Endothelial cell of umbilical vein (primary cell): ENCODE measurements around the gene MT1E. TPM values are rescaled to one million over a fixed set of nuclear protein-coding genes. Genes with fewer than 3 reads are reported as not detected.

Source experiments
- BruUV-seq: library from RNA; stranded (reverse); fragments of 400-500 nt; replicated peaks from 2 replicates; lab custom pipeline; 2021; lab: Mats Ljungman, UMichigan
- CTCF ChIA-PET: fragments of 300-600, 350-600 bp; sonication (Branson Sonifier 250); formaldehyde crosslinking; loops from one replicate; lab custom pipeline; 2021; ENCODE audit warnings: antibody characterized with exemption, inconsistent platforms; lab: Charles Lee
- POLR2A ChIA-PET: fragments of 300-600, 350-600 bp; sonication (Branson Sonifier 250); formaldehyde crosslinking; loops from one replicate; lab custom pipeline; 2021; ENCODE audit warnings: antibody characterized with exemption, inconsistent platforms; lab: Charles Lee
- DNase-seq: peaks from one replicate; pipeline ENCODE4 v3.0.0-alpha.2; 2011; ENCODE audit warnings: low read depth, low spot score
- FAIRE-seq: peaks from 2 replicates; lab custom pipeline; 2011; peaks lifted over from hg19 to GRCh38; lab: Jason Lieb, UNC
- H2AFZ ChIP-seq: 2 replicates; pipeline ENCODE4 v1.6.0; 2012; ENCODE audit warnings: low read depth, low read length, control low read depth, inconsistent platforms
- H3K27ac ChIP-seq: 2 replicates; pipeline ENCODE4 v1.5.1; 2011; ENCODE audit warnings: low read depth, mild to moderate bottlenecking, control low read depth, low read length, moderate library complexity; ENCODE audit not compliant: insufficient read depth
- H3K27me3 ChIP-seq, 2 experiments: 2 replicates each; pipeline versions ENCODE4 v1.6.0 to v1.6.1; 2011; ENCODE audit warnings: low read length in 2 of 2, mixed read lengths in 1 of 2; ENCODE audit not compliant: control insufficient read depth in 2 of 2, insufficient read depth in 2 of 2
- H3K36me3 ChIP-seq, 2 experiments: 2 replicates in 1 of 2; 3 replicates in 1 of 2; pipeline ENCODE4 v1.5.1; 2011; ENCODE audit warnings: low read length in 2 of 2, mild to moderate bottlenecking in 1 of 2, moderate library complexity in 1 of 2; ENCODE audit not compliant: control insufficient read depth in 2 of 2, insufficient read depth in 2 of 2; ENCODE audit errors: extremely low read depth in 1 of 2
- H3K4me1 ChIP-seq: 3 replicates; pipeline ENCODE4 v1.5.1; 2011; ENCODE audit warnings: mild to moderate bottlenecking, low read length; ENCODE audit not compliant: control insufficient read depth, insufficient read depth; ENCODE audit errors: extremely low read depth
- H3K4me2 ChIP-seq: 2 replicates; pipeline ENCODE4 v1.6.1; 2011; ENCODE audit warnings: low read length, control low read depth, mixed read lengths; ENCODE audit not compliant: insufficient read depth
- H3K4me3 ChIP-seq, 3 experiments: fragments of 200-600 bp in 1 of 3; sonication (generic), shearing (Covaris generic) in 1 of 3; replicated peaks in 1 of 3; 2 replicates each; pipeline ENCODE4 v1.5.1; 2011 to 2016; ENCODE audit warnings: control low read depth in 3 of 3, low read length in 3 of 3, mild to moderate bottlenecking in 2 of 3, inconsistent platforms in 1 of 3, low read depth in 1 of 3, moderate library complexity in 1 of 3; ENCODE audit not compliant: insufficient read depth in 1 of 3
- H3K79me2 ChIP-seq: 2 replicates; pipeline ENCODE4 v1.6.0; 2012; ENCODE audit warnings: low read length, inconsistent platforms; ENCODE audit not compliant: control insufficient read depth, insufficient read depth
- H3K9ac ChIP-seq: replicated peaks from 2 replicates; pipeline ENCODE3; 2011; ENCODE audit warnings: low read length, control low read depth; ENCODE audit not compliant: insufficient read depth; ENCODE audit errors: extremely low read depth
- H3K9me1 ChIP-seq: replicated peaks from 3 replicates; pipeline ENCODE4 v1.6.0; 2011; ENCODE audit warnings: mild to moderate bottlenecking, low read length; ENCODE audit not compliant: control insufficient read depth, insufficient read depth; ENCODE audit errors: extremely low read depth
- H3K9me3 ChIP-seq: replicated peaks from 2 replicates; pipeline ENCODE4 v1.5.1; 2012; ENCODE audit warnings: low read length, inconsistent platforms; ENCODE audit not compliant: control insufficient read depth, insufficient read depth
- H4K20me1 ChIP-seq: replicated peaks from 2 replicates; pipeline ENCODE3; 2011; ENCODE audit warnings: mild to moderate bottlenecking, low read length; ENCODE audit not compliant: control insufficient read depth, insufficient read depth; ENCODE audit errors: extremely low read depth
- EZH2 ChIP-seq: IDR thresholded peaks from 2 replicates; pipeline ENCODE4 v1.6.1; 2012; ENCODE audit warnings: borderline replicate concordance, low read depth, mild to moderate bottlenecking, moderate library complexity, low read length, inconsistent platforms; ENCODE audit not compliant: severe bottlenecking
- MYC ChIP-seq: IDR thresholded peaks from one replicate; pipeline ENCODE4 v1.6.1; 2011; ENCODE audit warnings: mild to moderate bottlenecking, low read depth, low read length
- POLR2A ChIP-seq: IDR thresholded peaks from 2 replicates; pipeline ENCODE4 v1.6.1; 2012; ENCODE audit warnings: low read depth, mild to moderate bottlenecking, control low read depth, low read length
- POLR2AphosphoS5 ChIP-seq: IDR thresholded peaks from 2 replicates; pipeline ENCODE4 v1.6.1; 2012; ENCODE audit warnings: low read depth, mild to moderate bottlenecking, control low read depth, low read length, moderate library complexity; ENCODE audit not compliant: insufficient read depth
- dilution Hi-C: fragments of 300-500 bp; cut with MboI; formaldehyde crosslinking; loops from one replicate; pipeline ENCODE4 v1.15.0; 2019; ENCODE audit warnings: low sequenced_read_pairs; ENCODE audit not compliant: extremely low pct_ligation_motif_present
- intact Hi-C: fragments of 100-400 bp; cut with micrococcal nuclease; formaldehyde crosslinking; loops from one replicate; pipeline ENCODE4 v1.10.0; 2022
- polyA plus RNA-seq, 4 experiments: library from polyadenylated mRNA; depleted of rRNA in 3 of 4; stranded (reverse) in 3 of 4; unstranded in 1 of 4; fragments of >200 nt; gene quantifications; 2 replicates each; pipeline versions ENCODE4 v1.2.1 to v1.2.3, GENCODE V29; 2011 to 2012; ENCODE audit warnings: missing spikeins in 1 of 4
- total RNA-seq: library from RNA; stranded (reverse); gene quantifications from 2 replicates; pipeline ENCODE4 v1.2.3, GENCODE V29; 2021
- TF ChIP-seq, protein P1 (sequence below), 2 donors: IDR thresholded peaks; 1 replicate in 1 of 2; 2 replicates in 1 of 2; pipeline ENCODE4 v1.5.1; 2011; ENCODE audit warnings: low read length in 2 of 2, mild to moderate bottlenecking in 2 of 2, moderate library complexity in 2 of 2, control low read depth in 1 of 2, inconsistent platforms in 1 of 2, low read depth in 1 of 2; ENCODE audit not compliant: insufficient read depth in 1 of 2; ENCODE audit errors: extremely low read depth in 1 of 2

The MT1E gene
- total and polyA plus RNA-seq, 2 donors (not counting 3 experiments of a cell fraction or from before 2014, with no cell fraction given): 208 to 346 TPM

DNA sequence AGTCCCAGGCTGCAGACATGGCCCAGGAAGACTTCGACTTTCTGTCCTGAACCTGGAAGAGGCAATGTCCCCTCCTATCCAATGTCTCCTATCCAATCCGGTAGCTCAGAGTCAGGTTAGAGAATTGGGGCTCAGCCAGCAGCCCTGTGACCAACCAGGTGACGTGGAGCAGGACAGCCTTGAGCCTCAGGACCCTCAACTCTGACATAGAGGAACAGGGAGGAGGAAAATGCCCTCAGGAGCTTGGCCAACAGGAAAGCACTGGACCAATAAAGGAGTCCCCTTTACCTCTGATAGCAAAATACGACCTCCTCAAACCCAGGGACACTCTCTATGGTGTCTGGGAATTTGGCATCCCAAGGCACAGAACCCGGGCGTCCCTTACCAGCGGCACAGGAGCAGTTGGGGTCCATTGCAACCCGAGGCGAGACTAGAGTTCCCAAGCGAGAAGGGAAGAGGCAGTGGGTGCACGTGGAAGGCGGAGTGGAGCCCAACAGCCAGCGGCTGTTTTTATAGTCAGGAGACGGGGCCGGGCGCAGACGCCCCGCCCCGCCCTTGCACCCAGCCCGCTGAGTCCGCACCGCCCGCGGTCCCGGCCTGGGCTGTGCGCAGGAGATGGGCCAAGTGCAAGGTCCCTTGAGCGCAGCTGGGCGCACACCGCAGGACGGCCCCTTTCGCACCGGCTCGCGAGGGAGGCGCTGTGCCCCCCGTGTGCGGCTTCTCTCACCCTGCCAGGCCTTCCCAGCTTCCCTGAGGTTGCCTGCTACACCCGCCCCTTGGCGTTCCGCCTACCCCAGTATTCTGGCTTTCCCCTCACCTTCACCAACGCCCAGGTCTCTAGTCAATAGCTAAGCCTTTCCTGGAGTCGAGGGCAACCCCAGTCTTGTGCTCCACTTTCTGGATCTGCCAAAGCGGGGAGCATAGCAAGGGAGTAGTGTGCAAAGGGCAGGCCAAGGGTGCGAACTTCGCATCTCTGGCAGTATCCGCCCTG, 42.3 kb downstream of the MT1E start, which contains the start of gene MT1G:
Gene MT1G, minus strand, starts transcription at position 485 of the 991 bp plus-strand sequence. Its CDS starts 72 bp downstream, at position 413.
- Histone ChIP-seq H3K9me3 (no peaks in the 10 kb centered on the region), H3K4me2 (no peak within 1 kb of the TSS), H3K9me1 (no peaks in the 10 kb centered on the region), H3K79me2 (no peaks in the 10 kb centered on the region), H3K4me1 (peaks cover 2% of the 10 kb centered on the region), H3K27me3 (peaks cover 86 to 93% of the 10 kb centered on the region in 2 experiments), H3K27ac (no peak within 1 kb of the TSS), H2AFZ (no peak within 1 kb of the TSS), H3K4me3 (no peak within 1 kb of the TSS), H3K36me3 (no peaks in the 10 kb centered on the region), H4K20me1 (no peaks in the 10 kb centered on the region), H3K9ac (no peak within 1 kb of the TSS)
- dilution Hi-C loops (no loop called here), intact Hi-C loops (no loop called here)
- POLR2A ChIA-PET: no interaction called here
- DNase-seq (no peak), FAIRE-seq (no peak)
- CTCF ChIA-PET: interaction anchor here (1.0 kb wide), 1 partner anchor 34 kb away, joined by 5 read pairs; no protein-coding TSS in a partner anchor
- no peak for TF ChIP-seq POLR2AphosphoS5
- TF ChIP-seq EZH2: peak; percentile 68
- TF ChIP-seq POLR2A: no peak
- TF ChIP-seq, protein P1, sequence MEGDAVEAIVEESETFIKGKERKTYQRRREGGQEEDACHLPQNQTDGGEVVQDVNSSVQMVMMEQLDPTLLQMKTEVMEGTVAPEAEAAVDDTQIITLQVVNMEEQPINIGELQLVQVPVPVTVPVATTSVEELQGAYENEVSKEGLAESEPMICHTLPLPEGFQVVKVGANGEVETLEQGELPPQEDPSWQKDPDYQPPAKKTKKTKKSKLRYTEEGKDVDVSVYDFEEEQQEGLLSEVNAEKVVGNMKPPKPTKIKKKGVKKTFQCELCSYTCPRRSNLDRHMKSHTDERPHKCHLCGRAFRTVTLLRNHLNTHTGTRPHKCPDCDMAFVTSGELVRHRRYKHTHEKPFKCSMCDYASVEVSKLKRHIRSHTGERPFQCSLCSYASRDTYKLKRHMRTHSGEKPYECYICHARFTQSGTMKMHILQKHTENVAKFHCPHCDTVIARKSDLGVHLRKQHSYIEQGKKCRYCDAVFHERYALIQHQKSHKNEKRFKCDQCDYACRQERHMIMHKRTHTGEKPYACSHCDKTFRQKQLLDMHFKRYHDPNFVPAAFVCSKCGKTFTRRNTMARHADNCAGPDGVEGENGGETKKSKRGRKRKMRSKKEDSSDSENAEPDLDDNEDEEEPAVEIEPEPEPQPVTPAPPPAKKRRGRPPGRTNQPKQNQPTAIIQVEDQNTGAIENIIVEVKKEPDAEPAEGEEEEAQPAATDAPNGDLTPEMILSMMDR (IDR thresholded peaks at IDR 0.05; ENCODE audit: extremely low read depth in 1 of 2, insufficient read depth in 1 of 2, low read depth in 1 of 2, low read length in 2 of 2): no peak
- TF ChIP-seq MYC: no peak
- no TSS peak for BruUV-seq
